HS-27A (cell line): ENCODE data around the gene IL1RAP.

ENCODE experiments used
- DNase-seq: peaks from one replicate; pipeline ENCODE4 v3.0.0-alpha.2; 2012; ENCODE audit warnings: low read depth, missing footprints

Gene IL1RAP

DNA sequence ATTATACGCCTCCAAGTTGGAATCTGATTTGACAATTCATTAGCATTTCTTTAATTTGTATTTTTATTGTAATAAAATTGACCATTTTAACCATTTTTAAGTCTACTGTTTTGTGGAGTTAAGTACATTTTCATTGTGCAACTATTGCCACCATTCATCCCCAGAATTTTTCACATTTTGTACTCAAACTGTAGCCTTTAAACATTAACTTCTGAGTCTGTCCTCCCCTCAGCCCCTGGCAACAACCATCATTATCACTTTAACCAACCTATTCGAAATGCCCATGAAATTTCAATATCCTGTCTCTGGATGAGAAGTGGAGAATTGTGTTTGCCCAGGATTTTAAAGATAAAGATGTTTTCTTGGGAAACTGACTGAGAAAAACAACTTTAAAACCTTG is 27.7 kb downstream of the IL1RAP start:
- DNase-seq = no peak

- DNase-seq = no peak
These were observed 29.0 kb downstream of the IL1RAP start for GRCh38 chr3:190542846-190543245.

- DNase-seq = no peak
These were observed 29.8 kb downstream of the IL1RAP start for GRCh38 chr3:190543671-190544070.

- DNase-seq = no peak
These were observed 31.3 kb downstream of the IL1RAP start for GRCh38 chr3:190545191-190545590.

DNA sequence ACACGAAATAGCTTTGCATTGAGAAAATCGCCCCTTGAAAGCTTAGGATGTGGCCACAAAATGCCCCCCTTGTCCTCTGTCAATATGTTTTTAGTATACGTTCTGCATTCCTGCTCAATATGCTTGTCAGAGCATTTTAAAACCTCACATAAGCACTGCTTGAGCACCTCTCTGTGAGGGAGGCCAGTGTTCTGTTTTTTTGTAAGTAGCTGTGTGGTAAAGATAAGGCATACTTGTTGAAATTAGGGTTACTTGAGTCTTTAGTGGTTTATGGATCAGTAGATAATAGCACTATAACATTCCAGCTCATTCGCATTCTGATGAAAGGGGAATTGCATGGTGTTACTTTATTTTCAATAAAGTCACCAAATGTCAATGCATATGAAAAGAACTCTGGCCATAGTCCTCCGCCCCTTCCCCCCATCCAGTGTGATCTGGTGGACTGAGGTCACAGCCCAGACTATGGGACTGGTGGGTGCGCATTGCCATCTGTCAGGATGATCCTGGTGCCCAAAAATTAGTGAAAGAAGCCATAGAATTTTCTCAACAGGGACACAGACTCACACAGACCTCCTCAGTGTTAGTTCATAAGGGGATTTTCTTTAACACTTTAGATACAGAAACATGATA is 33.1 kb downstream of the IL1RAP start:
- no peak for DNase-seq

DNA sequence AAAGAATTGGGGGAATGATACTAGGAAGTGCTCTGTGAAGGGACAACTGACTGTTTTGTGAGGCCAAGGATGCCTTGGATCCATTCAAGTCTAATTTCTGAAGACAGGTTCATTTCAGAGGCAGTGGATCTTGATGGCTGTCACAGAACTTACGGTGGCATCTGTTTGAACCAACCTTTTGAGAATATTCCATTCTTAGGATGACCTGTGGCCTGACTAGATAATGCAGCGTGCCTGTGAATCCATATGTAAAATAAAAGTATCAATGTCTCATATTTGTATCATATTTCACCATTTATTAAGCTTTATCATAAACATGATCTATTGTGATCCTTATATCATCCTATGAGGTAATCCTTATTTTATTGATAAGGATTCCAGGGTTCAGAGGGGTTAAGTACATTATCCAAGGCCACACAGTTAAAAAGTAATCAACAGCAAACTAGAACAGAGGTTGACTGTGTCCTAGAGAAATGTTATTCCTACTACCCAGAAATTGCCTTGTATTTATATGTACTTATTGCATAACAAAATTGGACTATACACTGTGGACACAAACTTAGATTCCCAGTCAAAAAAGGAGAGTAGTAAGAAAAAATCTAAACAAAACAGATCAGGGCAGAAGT is 34.3 kb downstream of the IL1RAP start:
- no peak for DNase-seq

DNA sequence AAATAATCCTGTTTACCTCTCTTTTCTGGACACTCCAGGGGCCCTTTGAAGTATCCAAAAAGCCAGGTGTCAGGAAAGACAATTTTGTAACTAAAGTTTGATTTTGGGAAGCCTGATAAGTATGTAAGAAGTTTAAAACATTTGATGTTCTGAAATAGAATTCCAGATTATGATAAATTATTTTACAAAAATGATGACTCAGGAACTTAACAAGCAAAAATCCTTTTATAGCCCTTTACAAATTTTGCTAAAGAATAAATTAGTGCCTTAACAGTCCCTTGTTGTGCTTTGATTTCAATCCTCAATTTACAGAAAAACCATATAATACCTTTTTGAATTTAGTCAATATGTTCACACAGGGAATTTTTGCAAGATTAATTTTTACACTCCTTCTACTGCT is 38.1 kb downstream of the IL1RAP start:
- no peak for DNase-seq

DNA sequence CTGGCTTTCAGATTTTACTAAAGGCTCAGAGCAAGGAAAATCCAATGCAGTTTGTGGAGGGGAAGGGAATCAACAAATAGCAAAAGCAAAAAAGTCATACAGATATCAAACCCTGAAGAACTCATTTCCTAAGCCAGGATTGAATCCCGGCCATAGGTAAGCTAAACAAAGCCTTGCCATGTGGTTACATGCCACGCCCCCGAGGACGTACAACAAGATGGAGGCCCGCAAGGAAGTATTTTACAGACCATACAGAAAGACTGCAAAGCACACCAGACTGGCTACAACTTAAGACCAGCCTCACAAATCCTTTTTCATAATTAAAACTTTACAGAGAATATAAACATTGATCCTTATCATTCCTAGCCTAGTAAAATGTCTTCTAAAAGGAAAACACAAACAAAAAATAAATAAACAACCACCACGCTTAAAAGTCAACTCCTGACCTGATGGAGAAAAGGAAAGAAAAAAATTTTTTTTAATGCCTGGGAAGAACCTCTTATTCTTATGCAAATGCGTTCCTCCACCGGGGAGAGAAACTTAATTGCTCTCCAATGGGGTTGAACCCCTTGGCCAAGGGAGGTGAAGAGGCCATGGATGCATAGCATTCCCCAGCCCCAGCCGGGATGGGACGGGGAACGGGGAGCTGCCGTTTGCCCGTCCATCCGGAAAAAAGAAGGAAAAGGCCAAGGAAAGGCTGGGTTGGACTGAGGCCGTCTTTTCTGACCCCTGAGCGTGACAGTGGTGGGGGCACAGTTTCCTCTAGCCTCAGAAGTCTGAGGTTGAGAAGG is 39.3 kb downstream of the IL1RAP start:
- DNase-seq = no peak

DNA sequence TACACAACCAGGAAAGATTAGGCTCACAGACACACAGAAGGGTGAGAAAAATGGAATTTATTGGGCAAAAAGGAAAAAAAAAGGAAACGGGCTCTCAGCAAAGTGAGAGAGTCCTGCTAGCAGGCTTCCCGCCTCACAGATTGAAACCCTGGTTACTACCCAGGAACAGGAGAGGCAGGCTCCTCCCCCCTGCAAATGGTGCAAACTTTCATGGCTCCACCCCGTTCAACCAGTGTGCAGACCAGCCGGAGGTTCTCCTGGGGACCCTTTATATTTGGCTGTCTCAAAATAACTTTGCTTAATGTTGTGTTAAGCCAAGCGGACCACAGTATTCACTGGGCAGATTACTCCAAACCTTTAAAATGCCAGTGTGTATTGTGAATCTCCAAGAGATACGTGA is 40.3 kb downstream of the IL1RAP start:
- no peak for DNase-seq

DNA sequence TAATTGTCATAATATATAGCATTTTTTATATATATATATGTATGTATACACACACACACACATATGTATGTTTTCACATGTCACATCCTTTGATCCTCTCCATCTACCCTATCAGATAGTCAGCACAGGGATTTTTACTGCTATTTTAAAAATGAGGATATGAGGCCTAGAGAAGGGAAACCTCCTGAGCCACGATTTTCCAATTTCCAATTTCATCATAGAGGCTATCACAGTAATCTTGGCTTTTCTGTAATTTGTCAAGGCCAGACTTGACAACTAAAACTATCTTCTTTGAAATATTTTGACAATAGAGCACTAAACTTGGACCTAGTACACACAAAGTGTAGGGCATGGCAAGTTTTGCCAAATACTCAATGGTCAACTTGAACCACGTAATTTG is 42.5 kb downstream of the IL1RAP start:
- no peak for DNase-seq

DNA sequence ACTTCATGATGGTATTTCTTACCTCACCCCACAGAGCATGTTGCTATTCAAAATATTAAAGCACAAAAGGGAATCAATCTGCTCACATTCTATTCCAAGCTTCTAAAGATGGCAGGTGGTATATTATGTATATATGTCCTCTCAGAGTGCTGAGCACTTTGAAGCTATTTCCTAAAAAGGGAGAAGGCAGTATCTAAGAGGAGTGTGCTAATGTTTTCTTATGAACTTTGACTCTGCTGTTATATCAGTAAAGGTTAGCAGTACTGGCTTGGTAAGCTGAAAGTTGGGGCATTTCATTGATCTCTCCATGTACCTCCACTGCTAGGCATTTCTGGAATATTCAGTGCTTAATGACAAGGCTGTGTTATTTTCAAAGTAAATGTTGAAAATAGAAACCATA is 43.4 kb downstream of the IL1RAP start:
- no peak for DNase-seq

- DNase-seq = no peak
These were observed 44.4 kb downstream of the IL1RAP start for GRCh38 chr3:190558316-190558715.

- no peak for DNase-seq
These were observed 44.9 kb downstream of the IL1RAP start for GRCh38 chr3:190558796-190559195.

DNA sequence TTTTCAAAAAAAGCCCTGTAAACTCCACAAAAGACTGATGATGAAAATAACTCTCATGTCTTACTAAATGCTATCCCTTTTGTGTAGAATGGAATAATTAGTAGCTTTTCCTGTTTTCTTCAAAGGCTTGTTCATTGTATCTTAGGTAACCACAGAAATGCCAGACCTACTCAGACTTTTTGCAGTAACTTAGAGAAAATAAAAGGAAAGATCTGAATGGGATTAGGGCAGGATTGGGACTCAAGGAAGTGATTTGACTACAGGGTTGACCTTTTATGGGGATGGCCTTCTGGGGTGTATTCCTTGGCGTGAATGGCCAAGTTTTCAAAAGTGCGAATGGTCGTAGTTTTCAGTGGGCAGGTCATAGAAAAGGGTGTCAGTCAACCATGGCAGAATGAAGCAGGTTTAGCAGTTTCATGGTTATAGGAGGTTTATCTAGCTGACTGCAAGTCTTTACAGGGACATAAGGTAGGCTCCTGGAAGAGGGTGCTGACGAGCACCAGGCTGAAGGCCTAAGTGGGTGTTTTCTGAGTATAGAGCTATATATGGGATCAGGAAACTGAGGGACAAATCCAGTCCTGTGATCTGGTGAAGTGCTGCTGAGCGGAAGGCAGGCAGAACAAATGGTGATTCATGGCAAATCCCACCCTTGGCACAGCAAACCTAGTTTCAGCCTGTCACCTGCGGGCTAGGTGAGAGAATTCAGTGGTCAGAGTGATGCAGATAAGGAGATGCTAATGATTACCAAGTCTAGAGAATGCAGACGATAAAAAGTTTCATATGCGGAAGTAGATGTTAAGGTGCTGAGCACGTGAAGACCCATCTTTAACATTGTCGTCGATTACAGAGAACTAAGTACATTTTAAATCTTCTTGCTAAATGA is 46.4 kb downstream of the IL1RAP start:
- DNase-seq = no peak

GRCh38 chr3:190562866-190563510 is 49.1 kb downstream of the IL1RAP start:
- no peak for DNase-seq

DNA sequence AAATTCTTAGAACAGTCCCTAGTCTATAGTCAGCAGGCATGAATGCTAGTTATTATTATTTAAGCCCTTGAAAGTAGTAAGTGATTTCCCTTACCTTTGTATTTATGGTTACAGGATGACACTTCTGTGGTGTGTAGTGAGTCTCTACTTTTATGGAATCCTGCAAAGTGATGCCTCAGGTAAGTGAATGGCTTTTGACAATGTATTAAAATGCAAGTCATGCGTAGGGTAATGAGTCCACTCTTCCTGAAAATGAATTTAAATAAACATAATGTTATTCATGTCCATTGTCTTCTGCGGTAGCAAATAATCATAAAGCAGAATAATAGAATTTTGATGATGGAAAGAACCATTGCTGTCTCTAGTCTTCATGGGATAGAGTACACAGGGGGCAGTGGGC is 50.3 kb downstream of the IL1RAP start:
- no peak for DNase-seq

GRCh38 chr3:190566043-190566933 is 52.4 kb downstream of the IL1RAP start:
- DNase-seq = peak; percentile 99

DNA sequence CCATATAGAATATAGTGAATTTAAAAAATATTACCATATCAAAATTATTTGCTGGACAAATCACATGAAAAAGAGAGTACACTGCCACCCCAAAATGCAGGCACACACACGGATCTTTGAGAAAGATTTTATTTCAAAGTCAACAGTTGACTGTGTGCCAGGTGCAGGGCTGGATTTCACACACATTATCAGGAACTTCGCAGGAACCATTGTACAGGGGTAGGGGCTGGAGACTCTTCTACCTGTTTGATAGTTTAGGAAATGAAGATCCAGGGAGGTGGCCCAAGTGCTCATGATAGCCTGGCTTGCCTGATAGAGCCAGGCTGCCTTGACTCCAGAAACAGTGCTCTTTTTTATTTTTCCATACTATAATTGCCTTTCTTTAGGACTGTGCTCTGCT is 54.2 kb downstream of the IL1RAP start:
- DNase-seq = no peak

DNA sequence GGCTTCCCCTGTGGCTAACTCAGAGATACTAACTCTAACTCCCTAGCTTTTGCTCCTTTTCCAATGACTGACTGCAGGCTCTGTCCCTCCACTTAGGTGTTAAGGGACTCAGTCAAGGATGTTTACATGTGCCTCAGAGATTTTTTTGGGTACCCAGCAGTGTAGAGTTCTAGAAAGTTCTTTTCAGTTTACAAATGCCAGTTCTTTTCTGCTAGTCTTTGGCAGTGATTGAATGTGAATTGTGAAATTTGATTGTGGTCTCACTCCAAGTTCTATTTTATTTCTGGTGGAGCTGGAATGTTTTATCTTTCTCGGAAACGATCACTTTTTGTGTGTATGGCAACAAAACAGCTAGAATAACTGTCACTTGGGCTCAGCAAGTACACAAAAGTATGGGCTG is 60.6 kb downstream of the IL1RAP start:
- DNase-seq = no peak

- no peak for DNase-seq
These were observed 61.7 kb downstream of the IL1RAP start for GRCh38 chr3:190575437-190576185.
